AG09309 (cell line): Measurements from ENCODE around the gene CARD16.

Experiments used
- DNase-seq: peaks from one replicate; pipeline ENCODE4 v3.0.0-alpha.2; 2010; ENCODE audit warnings: low read depth
- H3K4me3 ChIP-seq: 2 replicates; pipeline ENCODE4 v1.5.1; 2011; ENCODE audit warnings: mild to moderate bottlenecking, low read depth, low read length, moderate library complexity; ENCODE audit not compliant: control insufficient read depth
- TF ChIP-seq, protein P1 (sequence below): IDR thresholded peaks from 2 replicates; pipeline ENCODE4 v1.5.1; 2011; ENCODE audit warnings: mild to moderate bottlenecking, low read depth, low read length, inconsistent platforms; ENCODE audit not compliant: insufficient read depth, control insufficient read depth; ENCODE audit errors: missing control alignments

Gene CARD16

DNA sequence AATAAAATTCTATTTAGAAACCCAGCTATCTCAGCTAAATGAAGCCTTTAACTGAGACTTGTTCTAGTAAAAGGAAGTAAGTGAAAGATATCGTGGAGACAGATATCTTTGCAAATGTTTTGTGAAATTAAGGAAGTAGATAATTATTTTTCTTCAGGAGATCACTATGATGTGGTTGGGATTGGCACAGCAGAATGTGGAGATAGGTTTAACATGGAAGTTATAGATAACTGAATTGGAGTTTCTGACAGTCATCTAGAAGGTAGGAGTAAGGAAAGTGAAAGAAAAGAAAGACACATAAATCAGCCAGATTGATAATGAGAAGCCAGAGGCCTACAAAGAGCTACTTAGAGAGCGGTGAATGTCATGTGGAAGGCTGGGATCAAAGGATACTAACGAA lies 17.5 kb downstream of the CARD16 start:
- DNase-seq, result no peak
- no peak overlapping the region for H3K4me3 ChIP-seq
- TF ChIP-seq, protein P1, sequence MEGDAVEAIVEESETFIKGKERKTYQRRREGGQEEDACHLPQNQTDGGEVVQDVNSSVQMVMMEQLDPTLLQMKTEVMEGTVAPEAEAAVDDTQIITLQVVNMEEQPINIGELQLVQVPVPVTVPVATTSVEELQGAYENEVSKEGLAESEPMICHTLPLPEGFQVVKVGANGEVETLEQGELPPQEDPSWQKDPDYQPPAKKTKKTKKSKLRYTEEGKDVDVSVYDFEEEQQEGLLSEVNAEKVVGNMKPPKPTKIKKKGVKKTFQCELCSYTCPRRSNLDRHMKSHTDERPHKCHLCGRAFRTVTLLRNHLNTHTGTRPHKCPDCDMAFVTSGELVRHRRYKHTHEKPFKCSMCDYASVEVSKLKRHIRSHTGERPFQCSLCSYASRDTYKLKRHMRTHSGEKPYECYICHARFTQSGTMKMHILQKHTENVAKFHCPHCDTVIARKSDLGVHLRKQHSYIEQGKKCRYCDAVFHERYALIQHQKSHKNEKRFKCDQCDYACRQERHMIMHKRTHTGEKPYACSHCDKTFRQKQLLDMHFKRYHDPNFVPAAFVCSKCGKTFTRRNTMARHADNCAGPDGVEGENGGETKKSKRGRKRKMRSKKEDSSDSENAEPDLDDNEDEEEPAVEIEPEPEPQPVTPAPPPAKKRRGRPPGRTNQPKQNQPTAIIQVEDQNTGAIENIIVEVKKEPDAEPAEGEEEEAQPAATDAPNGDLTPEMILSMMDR, result no peak

DNA sequence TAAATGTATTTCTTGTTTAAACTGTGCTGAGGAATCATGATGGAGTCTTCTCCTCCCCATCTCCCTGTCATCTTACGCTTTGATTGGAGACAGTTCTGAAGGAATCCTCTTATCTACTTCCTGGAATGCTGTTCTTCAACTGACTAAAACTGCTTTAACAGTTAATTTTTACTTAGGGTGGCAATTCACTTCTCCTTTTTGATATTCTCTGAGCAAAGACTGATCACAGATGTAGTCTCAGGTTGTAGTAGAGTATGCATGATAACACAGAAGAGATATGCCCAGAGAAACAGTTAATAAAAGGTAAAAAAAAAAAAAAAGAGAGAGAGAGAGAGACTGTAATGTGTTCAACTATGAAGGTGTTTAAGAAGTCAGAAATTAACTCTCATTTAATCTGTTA lies 20.7 kb downstream of the CARD16 start:
- TF ChIP-seq, protein P1, result no peak
- no peak for DNase-seq
- no peak overlapping the region for H3K4me3 ChIP-seq

DNA sequence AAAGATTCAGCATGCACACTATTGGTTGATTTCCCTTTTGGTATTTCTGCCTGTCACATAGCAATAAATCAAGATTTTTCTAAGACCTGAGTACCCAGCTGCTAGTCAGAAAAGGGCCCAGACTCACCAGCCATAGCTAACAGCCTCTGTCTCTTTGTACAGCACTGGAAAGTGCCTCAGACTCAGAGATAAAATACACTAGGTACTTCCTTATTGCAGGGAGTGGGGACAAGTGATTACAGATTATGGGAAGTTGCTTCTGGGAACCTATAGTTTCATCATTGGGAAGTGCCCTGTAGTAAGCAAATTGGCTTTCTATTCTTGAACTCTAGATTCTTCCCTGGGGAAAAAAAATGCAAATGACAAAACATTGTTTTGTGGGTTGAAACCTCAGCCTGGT lies 22.1 kb downstream of the CARD16 start, which contains the start of gene CASP5:
TSS of gene CASP5 (minus strand) at position 166 of the 400 bp plus-strand sequence. CDS start at position 134, 32 bp downstream.
- no peak for DNase-seq
- TF ChIP-seq, protein P1, result no peak
- H3K4me3 ChIP-seq, result no peak within 1 kb of the TSS

DNA sequence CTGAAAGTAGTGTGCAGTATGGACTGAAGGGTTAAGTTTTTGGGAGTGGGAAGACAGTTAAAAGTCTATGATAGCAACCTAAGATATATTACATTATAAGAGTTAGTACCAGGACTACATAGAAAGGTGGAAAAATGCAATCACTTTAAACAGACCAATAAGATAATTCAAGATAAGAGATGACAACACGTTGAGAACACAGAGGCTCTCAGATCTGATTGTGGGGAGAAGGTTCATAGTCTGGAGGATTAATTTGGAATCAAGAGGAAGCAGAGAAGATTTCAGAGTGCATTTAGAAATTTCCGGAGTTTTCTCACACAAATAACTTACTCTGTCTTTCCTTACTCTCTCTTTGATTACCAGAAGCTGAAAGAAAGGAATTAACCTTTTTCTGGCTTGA lies 22.6 kb downstream of the CARD16 start:
- TF ChIP-seq, protein P1, result no peak
- H3K4me3 ChIP-seq, result no peak overlapping the region

DNA sequence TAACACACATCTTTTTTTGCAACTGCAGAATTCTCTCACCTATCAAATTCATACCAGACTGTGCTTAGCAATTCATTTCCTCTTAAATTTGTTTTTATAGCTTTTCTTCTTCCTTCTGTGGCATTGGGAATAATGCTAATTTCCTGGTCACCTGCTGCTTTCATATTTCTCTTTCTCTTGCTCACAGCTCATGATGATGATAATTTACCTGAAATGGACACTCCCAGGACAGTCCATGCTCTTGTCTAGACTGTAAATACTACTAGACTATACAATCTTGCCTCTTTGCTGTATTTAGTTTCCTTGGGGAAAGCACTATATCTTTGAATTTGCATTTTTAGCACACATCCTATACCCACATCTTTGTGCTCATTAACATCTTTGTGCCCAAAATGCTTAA lies 37.7 kb downstream of the CARD16 start:
- TF ChIP-seq, protein P1, result no peak
- DNase-seq, result no peak

More for the DNA sequence above, 22.6 kb downstream of the CARD16 start:
- no peak for DNase-seq

DNA sequence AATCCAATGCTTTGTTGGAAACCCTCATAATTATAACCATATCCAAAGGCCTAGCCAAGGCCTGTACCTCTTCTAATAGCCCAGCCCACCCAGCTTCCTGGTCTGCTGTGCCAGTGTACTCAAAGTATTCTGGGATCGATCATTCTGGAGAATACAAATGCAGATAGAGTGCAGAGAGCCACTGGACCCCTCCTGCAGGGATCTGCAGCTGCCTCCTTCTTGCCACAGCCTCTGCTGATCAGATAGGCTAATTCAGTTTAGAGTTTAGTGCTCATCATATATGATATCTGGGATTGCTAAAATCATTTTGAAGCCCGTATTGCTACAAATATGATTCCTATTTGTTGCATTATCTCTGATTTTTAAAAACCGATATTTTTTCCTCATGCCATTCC lies 39.7 kb downstream of the CARD16 start:
- TF ChIP-seq, protein P1, result no peak
- DNase-seq, result no peak
- no peak overlapping the region for H3K4me3 ChIP-seq

More for the DNA sequence above, 37.7 kb downstream of the CARD16 start:
- H3K4me3 ChIP-seq, result no peak overlapping the region

DNA sequence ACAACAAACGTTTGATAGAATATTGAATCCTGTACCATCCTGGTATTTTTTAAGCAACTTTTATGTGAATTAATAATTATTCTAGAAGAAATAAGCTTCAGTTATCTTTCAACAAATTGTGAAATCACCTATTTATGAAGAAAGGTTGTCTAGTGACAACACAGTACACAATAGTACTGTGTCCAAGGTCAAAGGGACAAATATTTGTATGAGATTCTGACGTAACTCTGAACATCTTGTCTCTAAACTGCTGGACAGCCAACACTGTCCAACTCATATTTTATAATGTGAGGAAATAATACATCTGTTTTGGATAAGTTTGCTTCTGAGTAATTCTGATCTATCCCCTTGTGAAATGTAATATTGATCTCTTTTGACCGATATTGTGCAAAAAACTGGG lies 41.1 kb downstream of the CARD16 start:
- TF ChIP-seq, protein P1, result no peak
- H3K4me3 ChIP-seq, result no peak overlapping the region
- DNase-seq, result no peak
